Amniotic stem cell (primary cell): ENCODE data around the gene C6orf15.

Source experiments
- DNase-seq: peaks from one replicate; lab custom pipeline; 2025; lab: John Stamatoyannopoulos, UW

Gene C6orf15

DNA sequence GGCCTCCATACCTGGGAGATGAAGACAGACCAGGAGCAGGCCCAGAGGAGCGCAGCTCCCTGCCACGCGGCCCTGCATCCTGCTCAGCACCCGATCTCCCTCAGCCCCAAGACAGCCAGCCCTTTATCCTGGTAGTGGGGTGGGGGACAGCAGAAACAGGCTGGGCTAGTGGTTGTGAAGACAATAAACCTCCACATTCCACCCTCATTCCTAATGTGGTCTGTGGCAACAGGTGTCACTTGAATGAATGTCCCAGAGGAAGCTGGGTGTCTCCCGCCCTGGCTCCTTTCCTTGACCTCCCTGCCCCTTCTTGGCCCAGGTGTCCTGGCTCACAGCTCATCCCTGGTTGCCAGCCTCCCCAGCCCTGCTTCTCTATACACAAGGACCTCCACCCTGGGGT, at the start of gene C6orf15:
Gene C6orf15, minus strand, starts transcription at position 98 of the 400 bp plus-strand sequence. Its CDS starts 20 bp downstream, at position 78.
- DNase-seq: no peak

DNA sequence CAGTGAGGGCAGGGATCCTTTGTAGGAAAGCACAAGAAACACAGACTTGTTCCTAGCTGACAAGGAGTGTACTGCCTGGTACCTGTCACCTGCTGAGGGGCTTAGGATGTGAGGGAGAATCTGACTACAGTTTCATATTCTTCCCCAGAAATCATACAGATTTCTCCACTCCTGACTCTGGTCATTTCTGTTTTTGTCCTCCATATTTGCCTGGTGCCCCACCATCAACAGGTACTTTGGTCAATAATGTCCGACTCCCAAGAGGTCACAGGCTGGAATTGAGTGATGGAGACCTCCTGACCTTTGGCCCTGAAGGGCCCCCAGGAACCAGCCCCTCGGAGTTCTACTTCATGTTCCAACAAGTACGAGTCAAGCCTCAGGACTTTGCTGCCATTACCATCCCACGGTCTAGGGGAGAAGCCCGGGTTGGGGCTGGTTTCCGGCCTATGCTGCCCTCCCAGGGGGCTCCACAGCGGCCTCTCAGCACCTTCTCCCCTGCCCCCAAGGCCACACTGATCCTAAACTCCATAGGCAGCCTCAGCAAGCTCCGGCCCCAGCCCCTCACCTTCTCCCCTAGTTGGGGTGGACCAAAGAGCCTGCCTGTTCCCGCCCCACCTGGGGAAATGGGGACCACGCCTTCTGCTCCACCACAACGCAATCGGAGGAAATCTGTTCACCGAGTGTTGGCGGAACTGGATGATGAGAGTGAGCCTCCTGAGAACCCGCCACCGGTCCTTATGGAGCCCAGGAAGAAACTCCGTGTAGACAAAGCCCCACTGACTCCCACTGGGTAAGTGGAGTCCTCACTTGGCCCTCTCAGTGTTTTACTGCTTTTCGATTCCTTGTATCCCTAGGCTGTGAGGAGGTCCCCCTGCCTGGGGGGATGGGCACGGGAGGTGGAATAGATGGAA, 49.1 kb upstream of the C6orf15 start:
- no peak for DNase-seq

GRCh38 chr6:31158863-31159855, 46.8 kb upstream of the C6orf15 start:
- DNase-seq: no peak

- DNase-seq: peak; percentile 99
Measured at GRCh38 chr6:31158140-31158862, 45.9 kb upstream of the C6orf15 start, which contains the start of gene TCF19. TSS of gene TCF19 (plus strand) at chr6:31158589. CDS start at chr6:31159470, 881 bp downstream.

GRCh38 chr6:31157513-31158139, 45.3 kb upstream of the C6orf15 start, which contains the start of gene CCHCR1:
TSS of gene CCHCR1 (minus strand) at chr6:31157802. CDS start at chr6:31157600, 202 bp downstream.
- DNase-seq: no peak

DNA sequence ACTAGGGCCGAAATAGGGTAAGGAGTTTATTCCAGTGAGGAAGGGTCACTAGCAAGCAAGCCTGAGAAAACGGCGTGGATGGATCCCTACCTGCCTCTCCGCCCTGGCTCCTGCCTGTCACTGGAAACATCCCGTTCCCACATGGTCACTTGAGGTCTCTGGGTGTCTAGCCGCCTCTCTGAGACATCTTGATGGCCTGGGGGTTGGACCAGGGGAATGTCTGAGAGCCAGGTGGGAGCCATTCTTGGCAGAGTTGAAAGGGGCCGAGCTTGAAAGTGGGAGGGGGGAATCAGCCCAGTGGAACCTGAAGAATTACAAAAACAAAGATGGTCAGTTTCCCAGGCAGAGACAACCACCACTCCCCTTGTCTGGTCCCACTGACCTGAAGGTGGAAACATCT, 44.3 kb upstream of the C6orf15 start:
- DNase-seq: no peak

DNA sequence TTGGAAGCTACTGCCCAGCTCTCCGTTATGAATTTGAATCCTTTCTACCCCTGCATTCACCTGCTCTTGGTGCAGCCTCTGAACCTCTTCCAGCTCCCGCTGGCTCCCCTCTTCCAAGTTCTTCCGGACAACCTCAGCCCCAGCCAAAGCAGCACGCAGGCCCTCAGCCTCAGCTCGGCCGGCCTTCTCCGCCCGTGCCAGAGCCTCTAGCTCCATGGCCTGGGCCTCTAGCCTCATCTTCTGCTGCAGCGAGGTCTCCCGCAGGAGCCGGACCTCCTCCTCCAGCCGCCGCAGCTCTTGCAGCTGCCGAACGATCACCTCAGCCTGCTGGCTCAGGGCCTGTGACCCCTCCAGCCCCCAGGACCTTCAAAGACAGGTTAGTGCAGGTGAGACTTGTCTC, 42.1 kb upstream of the C6orf15 start:
- DNase-seq: no peak

DNA sequence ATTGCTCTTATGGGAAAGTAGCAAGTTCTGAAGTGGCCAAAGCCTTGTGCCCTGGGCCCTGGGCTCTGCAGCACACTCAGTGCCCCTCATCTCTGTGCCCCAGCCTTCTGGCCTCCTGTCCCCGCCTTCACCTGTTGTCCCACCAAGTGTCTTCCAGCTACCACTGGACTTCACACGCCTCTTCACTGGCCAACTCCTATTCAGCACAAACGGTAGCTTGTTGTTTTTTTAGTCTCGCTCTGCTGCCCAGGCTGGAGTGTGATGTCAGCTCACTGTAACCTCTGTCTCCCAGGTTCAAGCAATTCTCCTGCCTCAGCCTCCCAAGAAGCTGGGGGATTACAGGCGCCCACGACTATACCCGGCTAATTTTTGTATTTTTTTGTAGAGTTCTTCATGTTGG, 40.4 kb upstream of the C6orf15 start:
- DNase-seq: no peak

DNA sequence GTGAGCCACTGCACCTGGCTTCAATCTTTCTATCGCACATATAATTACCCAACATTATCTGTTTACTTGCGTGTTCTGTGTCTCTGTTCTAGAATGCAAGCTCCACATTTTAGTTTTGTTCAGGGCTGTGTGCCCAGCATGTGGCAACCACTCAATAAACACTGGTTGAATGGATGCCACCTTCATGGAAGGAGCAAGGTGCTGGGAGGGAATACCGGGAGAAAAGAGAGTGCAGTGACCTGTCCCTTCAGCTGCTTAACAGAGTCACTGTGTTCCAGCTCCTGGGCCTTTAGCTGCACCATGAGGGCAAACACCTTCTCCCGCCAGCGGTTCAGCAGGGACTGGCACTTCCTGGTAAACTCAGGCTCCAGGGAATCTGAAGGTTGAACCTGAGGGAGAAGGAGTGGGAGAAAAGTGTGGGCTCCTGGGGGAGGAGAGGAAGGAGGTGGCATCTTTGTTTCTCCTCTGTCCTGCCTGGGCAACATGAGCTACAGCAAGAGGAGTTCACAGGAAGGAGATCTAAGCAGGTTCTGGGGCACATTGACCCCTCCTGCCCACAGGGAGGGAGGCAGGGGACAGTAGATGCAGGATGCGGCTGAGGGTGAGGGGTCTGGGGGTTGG, 37.6 kb upstream of the C6orf15 start:
- DNase-seq: no peak

DNA sequence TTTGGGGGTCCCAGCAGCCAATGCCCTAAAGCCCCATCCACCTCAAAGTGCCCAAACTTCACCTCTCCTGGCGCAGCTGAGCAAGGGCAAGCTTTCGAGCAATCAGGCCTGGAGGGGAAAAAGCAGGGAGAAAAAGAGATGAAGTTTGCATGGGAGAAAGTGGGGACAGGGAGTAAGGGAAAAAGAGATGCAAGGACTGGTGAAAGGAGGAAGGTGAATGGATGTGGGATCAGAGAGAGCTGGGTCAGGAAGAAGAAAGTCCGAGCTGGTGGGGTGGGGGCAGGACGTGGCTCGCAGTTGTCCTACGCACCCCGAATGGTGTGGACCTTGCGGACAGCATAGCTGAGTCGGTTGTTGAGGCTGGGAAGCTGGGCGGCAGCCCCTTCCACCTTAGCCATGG, 33.0 kb upstream of the C6orf15 start:
- DNase-seq: no peak

DNA sequence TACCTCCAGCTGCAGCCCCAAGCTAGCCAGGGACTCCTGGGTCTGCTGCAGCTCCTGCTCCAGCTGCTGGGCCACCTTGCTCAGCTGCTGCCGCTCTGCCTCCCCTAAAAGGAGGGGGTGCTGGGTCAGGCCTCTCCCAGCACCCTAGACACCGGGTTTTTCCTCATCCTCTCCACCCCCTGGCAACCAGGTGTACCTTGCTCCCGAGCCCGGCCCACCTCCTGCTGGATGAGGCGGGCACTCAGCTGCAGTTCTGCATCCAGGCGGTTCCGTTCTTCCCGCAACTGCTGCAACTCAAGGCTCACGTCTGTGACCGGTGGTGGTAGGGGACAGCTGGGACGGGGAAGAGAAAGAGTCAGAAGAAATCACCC, 32.6 kb upstream of the C6orf15 start:
- no peak for DNase-seq

DNA sequence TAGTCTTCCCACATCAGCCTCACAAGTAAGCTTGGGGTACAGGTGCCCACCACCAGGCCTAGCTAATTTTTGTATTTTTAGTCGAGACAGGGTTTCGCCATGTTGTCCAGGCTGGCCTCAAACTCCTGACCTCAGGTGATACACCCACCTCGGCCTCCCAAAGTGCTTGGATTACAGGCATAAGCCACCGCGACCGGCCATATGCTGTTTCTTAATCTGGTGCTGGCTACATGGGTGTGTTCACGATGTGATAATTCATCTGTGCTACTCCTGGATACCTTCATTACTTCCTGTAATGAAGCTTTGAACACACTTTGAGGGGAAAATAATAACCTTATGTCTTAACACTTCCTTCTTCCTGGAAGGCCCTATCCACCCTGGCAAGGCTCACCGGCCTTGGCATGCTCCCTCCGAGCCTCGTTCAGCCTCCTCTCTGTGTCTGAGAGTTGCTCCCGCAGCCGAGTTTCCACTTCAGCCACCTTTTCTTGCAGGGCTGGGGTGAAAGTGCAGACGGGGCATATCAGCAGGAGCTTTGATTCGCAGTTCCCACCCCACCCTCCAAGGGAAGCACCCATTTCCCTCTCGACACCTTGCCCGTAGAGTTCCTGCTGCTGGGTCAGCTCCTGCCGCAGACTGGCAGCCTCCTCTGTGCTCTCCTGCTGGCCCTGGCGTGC, 32.1 kb upstream of the C6orf15 start:
- no peak for DNase-seq

GRCh38 chr6:31143148-31143547, 30.8 kb upstream of the C6orf15 start:
- DNase-seq: peak; percentile 56

- no peak for DNase-seq
Measured at GRCh38 chr6:31142361-31142761, 30.0 kb upstream of the C6orf15 start.

GRCh38 chr6:31140643-31141042, 28.3 kb upstream of the C6orf15 start:
- DNase-seq: no peak

DNA sequence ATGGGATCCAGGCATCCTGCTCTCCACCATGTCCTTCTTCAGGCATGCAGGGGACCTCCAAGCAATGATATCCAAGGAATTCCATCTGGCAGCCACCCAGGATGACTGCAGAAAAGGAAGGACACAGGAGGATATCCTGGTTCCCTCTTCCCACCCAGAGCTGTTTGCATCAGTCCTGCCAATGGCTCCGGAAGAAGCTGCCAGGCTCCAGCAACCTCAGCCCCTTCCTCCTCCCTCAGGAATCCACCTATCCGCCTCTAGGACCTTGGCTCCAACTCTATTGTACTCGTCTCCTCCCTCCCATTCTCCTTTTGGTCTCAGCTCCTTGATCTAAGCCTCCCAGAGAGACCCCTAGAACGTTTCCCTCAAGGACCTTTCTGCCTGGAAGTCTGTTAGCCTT, 27.2 kb upstream of the C6orf15 start:
- DNase-seq: no peak

- DNase-seq: no peak
Measured at GRCh38 chr6:31138982-31139381, 26.6 kb upstream of the C6orf15 start, which contains the start of gene PSORS1C2. TSS of gene PSORS1C2 (minus strand) at chr6:31139066. CDS start at chr6:31139026, 40 bp downstream.

DNA sequence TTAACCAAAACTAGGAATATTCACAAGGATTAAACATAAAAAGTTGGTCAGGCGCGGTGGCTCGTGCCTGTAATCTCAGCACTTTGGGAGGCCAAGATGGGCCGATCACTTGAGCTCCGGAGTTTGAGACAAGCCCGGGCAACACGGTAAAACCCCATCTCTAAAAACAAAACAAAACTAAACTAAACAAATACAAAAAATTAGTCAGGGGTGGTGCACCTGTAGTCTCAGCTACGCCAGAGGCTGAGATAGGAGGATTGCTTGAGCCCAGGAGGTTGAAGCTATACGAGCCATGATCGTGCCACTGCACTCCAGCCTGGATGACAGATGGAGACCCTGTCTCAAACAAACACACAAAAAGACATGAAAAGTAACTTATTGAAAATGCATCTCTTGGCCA, 23.3 kb upstream of the C6orf15 start:
- no peak for DNase-seq

DNA sequence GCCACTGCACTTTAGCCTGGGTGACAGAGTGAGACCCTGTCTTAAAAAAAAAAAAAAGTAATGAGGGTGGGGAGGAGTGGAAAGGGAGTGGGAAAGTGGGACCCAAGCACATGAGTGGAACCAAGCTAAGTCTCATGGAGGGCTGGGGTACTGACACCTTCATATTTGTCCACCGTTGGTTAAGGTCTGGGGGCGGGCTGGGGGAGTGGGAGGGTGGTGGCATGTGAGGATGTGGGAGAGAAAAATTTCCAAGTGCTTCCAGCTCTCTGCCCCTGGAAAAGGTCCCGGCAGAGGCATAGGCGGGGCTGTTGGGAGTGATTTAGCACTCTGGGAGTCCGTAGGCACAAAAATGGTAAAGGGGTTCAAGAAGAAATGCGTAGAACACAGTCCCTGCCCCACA, 20.4 kb upstream of the C6orf15 start:
- no peak for DNase-seq

DNA sequence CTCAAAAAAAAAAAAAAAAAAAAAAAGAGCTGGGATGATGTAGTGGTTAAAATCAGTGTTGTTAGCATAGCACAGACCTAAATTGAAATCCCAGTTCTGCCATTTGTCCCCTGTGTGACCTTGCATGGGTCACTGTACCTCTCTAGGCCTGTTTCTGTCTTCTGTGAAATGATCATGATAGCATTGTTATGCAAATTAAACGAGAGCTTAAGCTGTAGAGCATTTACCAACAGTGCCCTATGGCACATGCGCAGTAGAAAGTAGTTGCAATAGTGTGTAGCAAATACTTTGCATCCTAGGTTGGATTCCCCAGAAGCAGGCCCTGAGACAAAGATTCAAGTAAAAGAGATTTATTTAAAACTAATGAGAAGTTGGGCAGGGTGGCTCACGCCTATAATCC, 19.2 kb upstream of the C6orf15 start:
- no peak for DNase-seq
